HCEC 1CT (cell line): ENCODE measurements around the gene STXBP5.

Experiments
- DNase-seq: peaks from one replicate; pipeline ENCODE4 v3.0.0-alpha.2; 2017

Gene STXBP5

GRCh38 chr6:147179809-147180208 lies 24.4 kb upstream of the STXBP5 start:
- DNase-seq, result no peak

- DNase-seq, result no peak
Observed at GRCh38 chr6:147180926-147181325, 23.3 kb upstream of the STXBP5 start.

GRCh38 chr6:147184379-147184778 lies 19.8 kb upstream of the STXBP5 start:
- DNase-seq, result no peak

DNA sequence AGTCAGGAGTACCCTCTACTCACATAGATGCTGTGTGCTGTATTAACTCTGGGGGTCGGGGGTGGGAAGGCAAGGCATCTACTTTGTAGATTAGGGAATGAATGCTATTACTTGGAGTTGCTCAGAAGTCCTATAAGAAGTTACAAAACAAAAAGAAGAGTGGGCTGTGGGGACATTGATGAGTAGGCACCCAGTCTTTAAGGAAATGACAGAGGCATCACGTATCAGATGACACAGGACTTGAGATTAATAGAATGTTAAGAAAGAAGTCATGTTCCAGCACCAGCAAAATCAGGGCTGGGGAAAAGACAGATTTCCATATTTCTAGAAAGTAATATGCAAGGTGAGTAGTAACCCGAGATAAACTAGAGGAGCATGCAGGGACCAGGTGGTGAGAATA lies 19.0 kb upstream of the STXBP5 start:
- no peak for DNase-seq

DNA sequence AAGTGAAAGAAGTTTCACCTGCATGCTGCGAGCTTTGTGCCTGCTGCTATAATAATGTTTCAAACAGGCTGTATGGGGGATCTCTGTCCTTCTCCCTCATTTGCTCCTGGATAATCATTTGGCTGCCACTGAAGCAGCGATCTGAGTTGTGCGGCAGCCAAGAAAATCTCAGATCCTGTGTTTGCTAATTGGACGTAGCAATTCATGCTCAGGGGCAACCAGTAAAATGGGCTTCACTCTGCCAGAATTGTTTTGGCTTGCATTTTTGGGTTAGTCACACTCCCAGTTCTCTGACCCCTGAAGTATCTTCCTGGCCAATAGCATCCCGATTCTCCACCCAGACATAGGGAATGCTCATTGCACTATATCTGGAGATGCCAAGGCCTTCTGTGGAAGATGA lies 13.7 kb upstream of the STXBP5 start:
- no peak for DNase-seq

DNA sequence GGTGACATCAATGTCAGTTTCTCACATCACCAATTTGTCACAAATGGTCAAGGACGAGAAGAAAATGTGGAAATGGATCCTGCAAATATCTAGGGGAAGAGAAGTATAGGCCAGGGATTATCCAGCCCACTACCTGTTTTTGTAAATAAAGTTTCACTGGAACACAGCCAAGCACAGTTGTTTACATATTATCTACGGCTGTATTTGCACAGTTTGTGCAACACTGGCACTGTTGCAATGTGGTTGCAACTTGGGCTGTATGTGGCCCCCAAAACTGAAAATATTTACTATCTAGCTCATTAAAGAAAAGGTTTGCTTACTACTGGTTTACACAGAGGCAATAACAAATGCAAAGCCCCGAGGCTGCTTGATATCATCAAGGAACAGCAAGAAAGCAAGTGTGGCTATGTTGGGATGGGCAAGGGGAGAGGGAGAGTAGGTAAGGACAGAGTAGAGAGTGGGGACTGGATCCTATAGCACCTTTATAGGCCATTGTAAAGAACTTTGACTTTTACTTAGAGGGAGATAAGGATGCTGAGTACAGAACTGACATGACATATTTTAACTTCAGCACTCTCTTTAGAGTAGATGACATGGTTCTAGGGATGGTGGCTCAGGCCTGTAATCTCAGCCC lies 11.8 kb upstream of the STXBP5 start:
- DNase-seq, result no peak

- peak; percentile 86 for DNase-seq
Observed at GRCh38 chr6:147194652-147195411, 9.4 kb upstream of the STXBP5 start.

DNA sequence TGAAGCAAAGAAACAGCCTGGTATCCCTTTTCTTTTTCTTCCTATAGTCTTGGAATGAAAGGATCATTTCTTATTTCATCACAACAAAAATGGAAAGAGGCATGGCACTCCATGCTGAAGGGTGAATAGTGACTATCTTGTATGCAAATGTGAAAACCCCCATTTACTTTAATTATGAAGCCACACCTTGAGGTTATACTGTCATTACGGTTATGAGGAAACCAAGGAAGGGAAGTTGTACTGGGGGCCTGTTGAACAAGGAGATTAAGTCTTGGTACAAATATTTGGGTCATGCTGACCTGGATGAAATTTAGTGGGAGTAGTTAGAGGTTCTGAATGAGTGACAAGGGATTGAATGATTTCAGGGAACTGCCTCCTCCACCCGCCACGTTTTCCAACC lies 8.7 kb upstream of the STXBP5 start:
- DNase-seq, result no peak

DNA sequence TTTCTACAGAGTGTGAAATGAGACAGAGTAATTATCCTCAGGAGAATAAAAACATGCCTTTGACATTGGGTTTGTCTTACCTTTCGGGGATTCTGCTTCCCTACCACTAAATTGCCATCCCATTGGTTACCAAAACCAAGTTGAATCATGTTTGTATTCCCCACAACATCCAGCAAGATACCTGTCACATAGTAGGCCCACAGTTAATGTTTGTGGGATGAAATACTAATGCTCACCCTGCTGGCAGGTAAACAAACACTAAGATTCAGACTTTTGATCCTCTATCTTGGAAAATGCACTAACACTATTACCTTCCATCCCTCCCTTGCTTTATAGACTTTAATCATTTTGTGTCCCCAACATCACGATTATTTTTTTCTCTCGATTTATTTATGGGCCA lies 8.2 kb upstream of the STXBP5 start:
- no peak for DNase-seq

DNA sequence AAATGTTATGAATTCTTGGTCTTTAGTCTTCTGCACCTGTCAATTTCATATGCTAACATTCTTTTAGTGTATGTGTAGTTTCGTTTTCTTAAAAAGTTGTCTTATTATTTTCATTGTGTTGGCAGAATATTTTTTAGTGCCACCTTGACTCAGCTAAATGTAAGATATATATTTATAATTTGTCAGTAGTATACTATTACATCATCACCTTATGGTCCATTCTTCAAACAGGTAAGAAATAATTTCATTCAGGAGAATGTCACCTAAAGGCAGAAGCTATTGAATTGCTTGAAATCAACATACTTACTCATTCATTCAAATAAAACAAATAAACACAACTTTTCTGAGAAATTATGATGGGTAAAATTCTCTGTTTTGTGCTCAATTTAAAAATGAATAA lies 3.5 kb upstream of the STXBP5 start:
- no peak for DNase-seq

- DNase-seq, result peak; percentile 37
Observed at GRCh38 chr6:147201885-147202515, 2.2 kb upstream of the STXBP5 start.

DNA sequence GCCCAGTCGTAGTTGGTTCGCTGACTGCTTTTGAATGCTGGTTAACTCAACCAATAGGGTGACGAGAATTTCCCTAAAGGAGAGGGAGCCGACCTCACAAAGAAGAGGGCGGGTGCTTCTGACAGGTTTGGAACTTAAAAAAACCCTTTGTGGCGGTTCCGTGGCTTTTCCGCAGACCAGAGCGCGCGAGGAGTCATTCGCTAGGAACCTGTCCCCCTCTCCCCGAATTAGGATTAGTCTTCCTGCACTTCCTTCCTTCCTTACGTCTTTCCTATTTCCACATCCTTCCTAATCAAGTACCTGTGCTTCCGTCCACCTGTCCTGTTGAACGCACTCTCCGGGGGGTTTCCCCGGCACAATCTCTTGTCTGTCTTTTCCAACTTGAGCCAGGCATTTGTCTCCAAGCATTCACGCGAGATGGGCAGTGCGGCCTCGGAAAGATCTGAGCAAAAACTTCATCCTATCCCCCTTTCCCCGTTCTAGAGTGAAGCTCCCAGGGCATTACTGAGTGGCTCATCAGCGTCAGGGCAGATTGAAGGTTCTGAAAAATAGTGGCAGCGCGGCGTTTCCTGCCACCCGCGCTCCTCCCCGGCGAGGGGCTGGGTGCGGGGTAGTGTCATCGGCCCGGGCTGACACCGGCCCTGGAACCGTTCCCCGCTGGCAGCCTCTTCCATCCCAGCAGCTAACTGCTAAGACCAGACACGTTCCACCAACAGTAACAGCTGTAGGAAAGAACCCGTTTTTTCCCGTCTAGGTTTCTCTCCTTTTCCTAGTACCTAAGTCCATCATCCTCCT lies 1.5 kb upstream of the STXBP5 start:
- DNase-seq, result peak; percentile 96

DNA sequence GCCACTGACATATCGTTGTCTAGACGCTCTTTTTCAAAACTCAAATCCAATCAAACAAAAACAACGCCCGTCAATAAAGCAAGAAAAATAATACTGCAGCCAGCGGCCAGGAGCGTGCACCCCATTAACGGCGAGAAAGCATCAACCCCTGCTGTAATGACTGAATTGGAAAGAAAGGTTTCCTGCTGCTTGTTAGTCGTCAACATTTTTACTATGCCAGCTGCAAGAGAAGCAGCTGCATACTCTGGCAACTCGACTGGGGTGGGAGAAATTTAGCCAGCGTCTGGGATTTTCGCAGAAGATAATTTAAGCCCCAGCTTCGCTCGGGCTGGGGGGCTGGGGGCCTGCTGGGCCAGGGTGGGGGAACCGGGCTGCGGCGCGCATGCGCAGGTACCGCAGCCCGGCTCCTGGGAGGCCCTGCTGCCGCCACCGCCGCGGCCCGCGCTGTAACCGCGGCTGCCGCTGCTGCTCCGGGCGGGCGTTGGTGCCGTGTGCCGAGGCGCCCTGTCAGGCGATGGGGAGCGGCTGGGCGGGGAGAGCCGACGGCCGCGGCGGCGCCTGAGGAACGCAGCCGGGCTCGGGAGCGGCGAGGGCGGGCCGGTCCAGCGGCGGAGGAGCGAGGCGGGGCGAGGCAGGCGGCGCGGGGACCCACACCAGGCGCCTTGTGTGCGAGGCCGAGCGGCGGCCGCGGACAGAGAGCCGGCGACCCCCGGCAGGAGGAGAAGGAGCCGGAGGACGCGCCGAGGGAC lies 732 bp upstream of the STXBP5 start:
- peak; percentile 78 for DNase-seq

DNA sequence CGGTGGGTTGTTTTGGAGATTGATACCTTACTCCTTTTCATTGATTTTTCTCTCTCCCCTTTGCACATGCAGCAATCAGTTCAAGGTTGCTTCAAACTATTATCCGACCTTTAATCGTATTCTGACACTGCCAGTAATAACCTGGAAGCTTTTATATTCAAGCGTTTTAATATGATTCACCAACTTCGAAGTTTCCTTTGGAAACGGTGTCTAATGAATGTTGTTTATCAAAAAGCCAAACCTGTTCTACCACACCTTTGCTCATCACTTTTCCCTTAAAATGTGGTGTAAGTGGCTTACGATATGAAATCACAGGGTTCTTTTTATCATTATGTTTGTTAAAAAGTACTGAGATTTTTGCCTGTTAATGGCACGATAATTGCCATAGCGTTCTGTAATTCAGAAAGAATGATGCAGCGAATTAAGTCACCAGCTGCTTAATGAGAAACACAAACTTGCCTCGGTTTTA lies 660 bp downstream of the STXBP5 start:
- DNase-seq, result no peak

DNA sequence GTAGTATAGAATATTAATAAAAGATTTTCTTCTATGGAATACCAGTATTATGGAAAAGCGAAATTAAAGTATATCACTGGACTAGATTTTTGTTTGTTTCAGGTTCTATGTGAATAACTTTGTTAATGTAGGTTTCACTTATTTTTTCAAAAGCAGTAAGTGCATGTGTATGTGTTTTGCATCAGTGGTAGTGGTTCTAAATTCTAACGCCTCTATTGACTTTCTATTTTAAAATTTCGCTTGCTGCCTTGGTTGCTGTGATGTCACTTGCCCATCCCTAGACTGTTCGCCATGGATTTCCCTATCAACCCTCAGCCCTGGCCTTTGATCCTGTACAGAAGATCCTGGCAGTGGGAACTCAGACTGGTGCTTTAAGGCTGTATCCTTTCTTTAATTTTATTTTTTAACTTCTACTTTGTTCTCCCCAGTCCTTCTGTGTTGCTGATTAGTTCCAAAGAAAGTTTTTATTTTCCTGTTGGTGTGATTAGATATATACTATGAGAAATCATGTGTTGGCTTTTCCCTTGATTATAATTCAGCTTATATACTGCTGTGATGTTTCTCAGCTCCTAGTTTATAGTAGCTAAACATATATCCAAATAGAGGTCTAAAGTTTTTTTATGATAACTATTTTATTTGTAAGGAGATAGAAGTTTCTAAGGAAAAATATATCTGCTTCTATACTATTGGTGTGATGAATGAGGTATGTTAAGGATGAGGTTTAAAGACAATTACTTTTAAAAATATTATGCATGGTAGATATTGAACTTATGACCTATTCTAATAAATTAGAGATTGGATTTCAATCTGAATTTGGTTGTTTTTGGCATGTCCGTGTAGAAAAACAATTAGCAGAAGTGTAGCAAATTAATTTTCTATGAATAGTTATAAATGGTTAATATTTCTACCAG lies 1.7 kb downstream of the STXBP5 start:
- DNase-seq, result peak; percentile 68

DNA sequence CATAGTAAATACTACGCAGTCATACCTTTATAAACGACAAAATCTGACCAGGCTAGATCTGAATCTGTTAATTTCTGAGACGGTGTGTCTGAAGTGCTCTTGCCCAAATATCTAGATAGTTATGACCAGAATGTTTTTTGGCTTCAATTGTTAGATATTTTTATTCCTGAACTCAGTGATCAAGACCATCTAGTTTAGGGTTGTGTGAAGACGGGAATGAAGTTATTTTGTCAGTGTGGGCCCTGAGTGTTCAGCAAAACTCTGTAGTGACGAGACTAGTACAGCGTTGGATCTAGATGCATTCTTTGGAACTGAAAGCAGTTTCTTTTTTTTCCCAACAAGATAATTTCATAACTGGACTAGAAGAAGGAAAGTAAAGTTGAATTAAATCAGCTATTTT lies 3.1 kb downstream of the STXBP5 start:
- DNase-seq, result peak; percentile 22

DNA sequence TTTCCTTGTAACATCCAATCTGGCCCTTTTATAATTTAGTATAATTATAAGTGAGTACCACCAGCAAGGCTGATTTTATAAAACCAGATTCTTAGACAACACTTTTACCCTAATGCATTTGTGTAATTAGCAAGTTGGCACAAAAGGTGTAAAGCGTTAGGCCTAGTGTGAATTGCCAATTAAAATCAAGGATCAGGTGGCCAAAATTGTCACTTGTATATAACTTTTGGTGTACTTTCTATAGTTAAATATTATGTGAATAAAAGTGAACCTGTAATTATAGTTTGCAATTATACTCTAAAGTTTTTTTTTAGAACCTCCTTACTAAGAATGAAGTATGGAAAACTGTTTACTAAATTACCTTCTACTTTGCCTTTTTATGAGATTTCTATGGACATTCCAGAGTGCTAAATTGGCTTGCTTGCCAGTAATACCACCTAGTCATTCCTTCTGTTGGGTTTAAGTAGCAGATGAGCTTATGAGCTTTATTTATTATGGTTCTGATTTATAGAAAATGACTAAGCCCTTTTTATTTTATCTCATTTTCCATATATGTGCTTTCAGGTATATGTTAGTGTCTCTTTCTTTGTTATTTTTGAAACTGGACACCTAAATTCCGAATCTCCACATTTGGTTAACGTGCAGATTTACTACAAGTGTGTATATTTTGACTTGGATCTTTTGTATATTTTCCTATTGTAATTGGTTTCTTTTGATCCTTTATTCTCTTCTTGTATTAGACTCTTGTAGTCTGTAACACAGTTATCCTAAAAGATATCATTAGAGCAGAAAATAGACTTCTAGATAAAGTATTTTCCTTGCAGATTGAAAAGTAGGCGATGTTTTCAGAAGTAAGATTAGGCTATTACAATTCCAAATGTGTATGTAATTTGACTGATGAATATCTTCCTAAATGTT lies 3.9 kb downstream of the STXBP5 start:
- DNase-seq, result no peak

GRCh38 chr6:147209762-147210449 lies 5.7 kb downstream of the STXBP5 start:
- no peak for DNase-seq

DNA sequence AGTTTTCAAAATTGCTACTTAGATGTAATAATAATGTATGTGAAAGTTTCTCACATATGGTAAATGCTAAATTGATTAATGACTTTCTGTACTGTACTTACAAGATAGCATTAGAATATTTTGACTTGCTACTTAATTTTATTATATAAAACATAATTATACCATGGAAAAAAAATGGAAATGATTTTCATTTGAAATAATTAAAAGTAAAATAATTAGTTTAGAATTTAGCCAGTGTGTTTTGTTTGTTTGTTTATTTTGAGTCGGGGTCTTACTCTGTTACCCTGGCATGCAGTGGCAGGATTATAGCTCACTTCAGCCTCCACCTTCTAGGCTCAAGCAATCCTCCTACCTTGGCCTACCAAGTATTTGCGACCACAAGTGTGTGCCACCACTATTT lies 7.1 kb downstream of the STXBP5 start:
- DNase-seq, result no peak

GRCh38 chr6:147211831-147212230 lies 7.6 kb downstream of the STXBP5 start:
- no peak for DNase-seq
